GM10248 (cell line): Measurements from ENCODE around the gene BRD9.
"Not testable (repeated sequence)": the region's sequence is repeated elsewhere in the genome, so short reads cannot be mapped to it uniquely, and the experiment has no call there.

Experiments
- CTCF ChIA-PET: fragments of 300-600 bp; sonication (Branson Sonifier 250); formaldehyde crosslinking; extraction: SDS; loops from one replicate; lab custom pipeline; 2021; ENCODE audit warnings: antibody characterized with exemption; lab: Yijun Ruan, JAX
- POLR2A ChIA-PET: fragments of 350-650 bp; sonication (Branson Sonifier 250); formaldehyde crosslinking; extraction: SDS; loops from one replicate; lab custom pipeline; 2020; ENCODE audit warnings: antibody characterized with exemption; lab: Yijun Ruan, JAX
- DNase-seq: peaks from one replicate; pipeline ENCODE4 v3.0.0; 2012; ENCODE audit errors: extremely low spot score
- TF ChIP-seq, protein P1 (sequence below): IDR thresholded peaks from 2 replicates; pipeline ENCODE4 v1.5.1; 2012; ENCODE audit warnings: mild to moderate bottlenecking, low read depth; ENCODE audit errors: extremely low read depth, missing control alignments, control extremely low read depth

BRD9 gene

DNA sequence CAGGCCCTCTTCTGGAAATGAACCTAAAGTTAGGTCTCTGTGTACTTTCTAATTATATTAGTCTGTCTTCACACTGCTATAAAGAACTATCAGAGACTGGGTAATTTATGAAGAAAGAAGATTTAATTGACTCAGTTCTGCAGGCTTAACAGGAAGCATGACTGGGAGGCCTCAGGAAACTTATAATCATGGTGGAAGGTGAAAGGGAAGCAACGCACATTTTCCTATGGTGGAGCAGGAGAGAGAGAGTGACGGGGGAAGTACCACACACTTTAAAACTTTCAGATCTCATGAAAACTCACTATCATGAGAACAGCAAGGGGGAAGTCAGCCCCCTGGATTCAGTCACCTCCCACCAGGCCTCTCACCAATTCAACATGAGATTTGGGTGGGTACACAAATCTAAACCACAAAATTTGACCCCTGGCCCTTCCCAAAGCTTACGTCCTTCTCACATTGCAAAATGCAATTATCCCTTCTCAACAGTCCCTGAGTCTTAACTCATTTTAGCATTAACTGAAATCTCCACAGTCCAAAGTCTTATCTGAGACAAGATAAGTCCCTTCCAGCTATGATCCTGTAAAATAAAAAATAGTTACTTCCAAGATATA is 40.8 kb upstream of the BRD9 start:
- CTCF ChIA-PET: interaction anchor here (0.9 to 1.9 kb wide), 3 partner anchors 10 to 17 kb away, joined by 3 to 6 read pairs (median 3); no protein-coding TSS in a partner anchor
- DNase-seq: no peak
- TF ChIP-seq, protein P1, sequence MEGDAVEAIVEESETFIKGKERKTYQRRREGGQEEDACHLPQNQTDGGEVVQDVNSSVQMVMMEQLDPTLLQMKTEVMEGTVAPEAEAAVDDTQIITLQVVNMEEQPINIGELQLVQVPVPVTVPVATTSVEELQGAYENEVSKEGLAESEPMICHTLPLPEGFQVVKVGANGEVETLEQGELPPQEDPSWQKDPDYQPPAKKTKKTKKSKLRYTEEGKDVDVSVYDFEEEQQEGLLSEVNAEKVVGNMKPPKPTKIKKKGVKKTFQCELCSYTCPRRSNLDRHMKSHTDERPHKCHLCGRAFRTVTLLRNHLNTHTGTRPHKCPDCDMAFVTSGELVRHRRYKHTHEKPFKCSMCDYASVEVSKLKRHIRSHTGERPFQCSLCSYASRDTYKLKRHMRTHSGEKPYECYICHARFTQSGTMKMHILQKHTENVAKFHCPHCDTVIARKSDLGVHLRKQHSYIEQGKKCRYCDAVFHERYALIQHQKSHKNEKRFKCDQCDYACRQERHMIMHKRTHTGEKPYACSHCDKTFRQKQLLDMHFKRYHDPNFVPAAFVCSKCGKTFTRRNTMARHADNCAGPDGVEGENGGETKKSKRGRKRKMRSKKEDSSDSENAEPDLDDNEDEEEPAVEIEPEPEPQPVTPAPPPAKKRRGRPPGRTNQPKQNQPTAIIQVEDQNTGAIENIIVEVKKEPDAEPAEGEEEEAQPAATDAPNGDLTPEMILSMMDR: no peak
- POLR2A ChIA-PET: no interaction called here

DNA sequence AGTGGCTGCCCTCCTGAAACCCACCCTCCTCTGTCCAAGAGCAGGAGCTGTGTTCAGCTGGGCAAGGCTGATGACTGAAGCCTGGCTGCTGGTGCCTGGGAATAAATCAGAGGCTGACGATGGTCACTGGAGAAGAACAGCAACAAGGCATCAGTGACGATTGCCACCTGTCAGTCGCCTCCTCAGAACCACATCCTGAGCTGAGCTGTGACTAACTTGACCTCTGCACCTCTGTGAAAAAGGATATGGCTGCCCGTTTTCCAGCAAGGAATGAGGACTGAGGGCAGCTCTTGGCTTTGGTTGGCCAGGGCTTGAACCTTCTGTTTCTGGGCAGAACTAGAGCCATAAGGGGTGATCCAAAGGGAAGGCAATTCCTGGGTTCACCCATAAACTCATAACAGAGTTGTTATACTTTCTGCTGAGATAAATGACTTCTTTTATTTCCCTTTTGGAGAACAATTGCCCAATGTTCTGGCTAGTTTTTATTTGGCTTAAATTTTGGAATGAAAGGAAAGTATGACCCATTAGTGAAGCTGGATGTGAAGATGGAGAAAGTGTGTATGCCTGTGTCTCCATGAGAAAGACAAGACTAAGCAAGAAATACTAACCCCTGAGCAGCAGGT is 40.1 kb upstream of the BRD9 start:
- TF ChIP-seq, protein P1: no peak
- ChIA-PET CTCF (interaction anchor here (0.9 to 1.5 kb wide), 2 partner anchors 9 to 73 kb away, joined by 3 read pairs; no protein-coding TSS in a partner anchor), POLR2A (no interaction called here)
- no peak for DNase-seq

DNA sequence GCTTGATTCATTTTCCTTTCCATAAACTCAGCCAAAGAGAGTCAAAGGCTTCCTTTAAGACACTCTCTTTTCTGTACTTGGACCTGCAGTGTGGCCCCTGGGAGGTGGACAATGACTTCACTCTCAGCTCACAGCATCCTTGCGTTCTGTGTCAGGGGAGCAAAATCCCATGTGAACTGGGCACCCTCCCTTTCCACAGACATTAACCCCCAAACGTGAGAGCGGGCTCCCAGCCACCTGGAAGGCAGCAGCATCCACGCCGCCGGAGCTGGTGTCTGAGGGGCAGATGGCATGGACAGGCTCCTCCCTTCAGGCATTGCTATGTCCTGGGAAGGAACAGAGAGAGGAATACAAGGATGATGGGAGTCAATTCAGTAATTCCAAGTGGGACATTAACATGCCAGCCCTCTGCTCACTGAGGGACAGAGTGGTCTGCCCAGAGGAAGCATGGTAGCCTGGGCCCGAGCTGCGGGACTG is 39.6 kb upstream of the BRD9 start:
- TF ChIP-seq, protein P1: no peak
- CTCF ChIA-PET: interaction anchor here (1.0 to 1.5 kb wide), 4 partner anchors 8 to 722 kb away, joined by 3 to 5 read pairs (median 3); no protein-coding TSS in a partner anchor
- POLR2A ChIA-PET: interaction anchor here (0.6 kb wide), 1 partner anchor 21 kb away, joined by 3 read pairs; no protein-coding TSS in a partner anchor
- no peak for DNase-seq

DNA sequence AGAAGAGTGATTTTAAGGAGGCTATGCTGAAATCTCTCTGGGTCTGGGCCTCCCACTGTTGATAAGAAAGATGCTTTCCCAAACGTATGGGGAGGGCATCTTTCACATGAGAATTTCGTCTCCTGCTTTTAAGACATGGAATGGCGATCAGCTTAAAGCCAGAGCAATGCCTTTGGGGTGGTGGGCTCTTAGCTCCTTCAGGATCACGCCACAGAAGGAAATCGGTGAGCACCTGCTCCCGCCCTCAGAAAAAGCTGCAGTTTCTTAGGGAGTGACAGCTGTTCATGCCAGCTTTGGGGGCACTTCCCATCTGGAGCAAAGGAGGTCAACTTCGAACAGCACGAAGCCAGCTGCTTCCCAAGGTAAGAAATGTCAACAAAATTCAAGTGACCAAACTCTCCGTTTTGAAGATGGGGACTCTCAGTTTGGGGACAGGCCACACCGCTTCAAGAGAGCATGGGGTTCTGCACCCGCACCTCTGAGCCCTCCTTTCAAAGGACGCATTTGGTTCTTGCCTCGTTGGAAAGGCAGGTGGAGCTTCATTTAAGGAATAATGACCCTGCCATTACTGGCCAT is 39.1 kb upstream of the BRD9 start:
- no peak for DNase-seq
- ChIA-PET POLR2A (interaction anchor here (0.6 kb wide), 1 partner anchor 22 kb away, joined by 3 read pairs; no protein-coding TSS in a partner anchor), CTCF (interaction anchor here (1.0 to 1.5 kb wide), 4 partner anchors 8 to 723 kb away, joined by 3 to 5 read pairs (median 3); no protein-coding TSS in a partner anchor)
- TF ChIP-seq, protein P1: no peak

DNA sequence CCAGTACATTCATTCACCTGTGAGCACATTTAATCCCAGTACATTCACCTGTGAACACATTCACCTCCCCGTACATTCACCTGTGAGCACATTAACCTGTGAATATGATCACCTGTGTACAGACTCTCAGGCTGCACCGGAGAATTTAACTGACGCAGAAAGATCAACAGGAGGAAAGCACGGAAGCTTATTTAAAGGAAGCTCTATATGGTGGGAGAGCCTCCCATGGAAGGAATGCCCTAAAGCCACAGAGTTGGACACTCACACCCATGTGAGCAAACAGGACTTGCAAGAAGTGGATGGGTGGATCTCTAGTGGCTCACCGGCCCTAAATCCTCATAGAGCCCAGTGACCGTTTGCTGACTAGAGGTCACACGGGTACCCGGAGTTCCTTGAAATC is 38.3 kb upstream of the BRD9 start:
- ChIA-PET CTCF (interaction anchor here (1.3 kb wide), 2 partner anchors 8 to 723 kb away, joined by 3 to 5 read pairs; no protein-coding TSS in a partner anchor), POLR2A (no interaction called here)
- TF ChIP-seq, protein P1: no peak
- DNase-seq: no peak

DNA sequence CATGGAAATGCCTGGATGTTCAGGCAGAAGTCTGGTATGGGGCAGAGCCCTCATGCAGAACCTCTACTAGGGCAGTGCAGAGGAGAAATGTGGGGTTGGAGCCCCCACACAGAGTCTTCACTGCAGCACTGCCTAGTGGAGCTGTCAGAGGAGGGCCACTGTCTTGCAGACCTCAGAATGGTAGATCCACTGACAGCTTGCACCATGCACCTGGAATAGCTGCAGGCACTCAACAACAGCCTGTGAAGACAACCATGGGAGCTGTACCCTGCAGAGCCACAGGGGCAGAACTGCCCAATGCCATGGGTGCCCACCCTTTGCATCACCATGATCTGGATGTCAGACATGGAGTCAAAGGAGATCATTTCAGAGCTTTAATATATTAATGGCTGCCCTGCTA is 37.0 kb upstream of the BRD9 start:
- TF ChIP-seq, protein P1: no peak
- CTCF ChIA-PET: no interaction called here

DNA sequence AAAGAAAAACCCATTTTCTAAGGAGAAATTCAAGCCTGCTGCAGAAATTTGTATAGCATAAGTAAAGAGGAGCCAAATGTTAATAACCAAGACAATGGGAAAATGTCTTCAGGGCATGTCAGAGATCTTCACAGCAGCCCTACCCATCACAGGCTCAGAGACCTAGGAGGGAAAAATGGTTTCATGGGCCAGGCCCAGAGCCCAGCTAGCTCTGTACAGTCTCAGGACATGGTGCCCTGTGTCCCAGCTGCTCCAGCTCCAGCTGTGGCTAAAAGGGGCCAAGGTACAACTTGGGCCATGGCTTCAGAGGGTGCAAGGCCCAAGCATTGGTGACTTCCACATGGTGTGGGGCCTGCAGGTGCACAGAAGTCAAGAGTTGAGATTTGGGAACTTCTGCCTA is 36.6 kb upstream of the BRD9 start:
- POLR2A ChIA-PET, DNase-seq, CTCF ChIA-PET: not testable (repeated sequence)

More for the DNA sequence above, 37.0 kb upstream of the BRD9 start:
- DNase-seq: no peak
- POLR2A ChIA-PET: no interaction called here
